Measurements from ENCODE around the gene SDK1.

The SDK1 gene

DNA sequence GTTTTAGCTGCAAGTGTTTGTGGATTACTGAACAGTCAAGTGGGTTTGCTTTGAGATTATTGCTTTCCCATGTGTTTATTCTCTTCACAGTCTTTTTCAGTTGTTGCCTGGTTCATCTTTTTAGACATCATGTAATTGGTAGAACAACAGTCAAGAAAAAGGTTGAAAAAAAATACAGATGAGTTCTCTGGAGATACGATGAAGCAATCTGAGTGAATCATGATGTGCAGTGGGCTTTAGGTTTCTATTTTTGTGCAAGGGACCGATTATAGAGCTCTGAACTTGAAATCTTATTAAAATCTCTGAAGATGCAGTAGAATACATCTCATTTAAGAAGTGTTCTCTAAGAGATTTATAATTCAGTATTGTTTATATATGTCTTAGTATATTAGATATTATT is 145.7 kb downstream of the SDK1 start:
- in situ Hi-C loops (cut with MboI; ENCODE audit: low pct_unique_long_range_greater_than_20kb, low sequenced_read_pairs, unreplicated experiment): no loop called here
- TF ChIP-seq, protein P1, sequence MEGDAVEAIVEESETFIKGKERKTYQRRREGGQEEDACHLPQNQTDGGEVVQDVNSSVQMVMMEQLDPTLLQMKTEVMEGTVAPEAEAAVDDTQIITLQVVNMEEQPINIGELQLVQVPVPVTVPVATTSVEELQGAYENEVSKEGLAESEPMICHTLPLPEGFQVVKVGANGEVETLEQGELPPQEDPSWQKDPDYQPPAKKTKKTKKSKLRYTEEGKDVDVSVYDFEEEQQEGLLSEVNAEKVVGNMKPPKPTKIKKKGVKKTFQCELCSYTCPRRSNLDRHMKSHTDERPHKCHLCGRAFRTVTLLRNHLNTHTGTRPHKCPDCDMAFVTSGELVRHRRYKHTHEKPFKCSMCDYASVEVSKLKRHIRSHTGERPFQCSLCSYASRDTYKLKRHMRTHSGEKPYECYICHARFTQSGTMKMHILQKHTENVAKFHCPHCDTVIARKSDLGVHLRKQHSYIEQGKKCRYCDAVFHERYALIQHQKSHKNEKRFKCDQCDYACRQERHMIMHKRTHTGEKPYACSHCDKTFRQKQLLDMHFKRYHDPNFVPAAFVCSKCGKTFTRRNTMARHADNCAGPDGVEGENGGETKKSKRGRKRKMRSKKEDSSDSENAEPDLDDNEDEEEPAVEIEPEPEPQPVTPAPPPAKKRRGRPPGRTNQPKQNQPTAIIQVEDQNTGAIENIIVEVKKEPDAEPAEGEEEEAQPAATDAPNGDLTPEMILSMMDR (IDR thresholded peaks at IDR 0.05; ENCODE audit: extremely low read depth, insufficient read depth, missing control alignments): no peak

DNA sequence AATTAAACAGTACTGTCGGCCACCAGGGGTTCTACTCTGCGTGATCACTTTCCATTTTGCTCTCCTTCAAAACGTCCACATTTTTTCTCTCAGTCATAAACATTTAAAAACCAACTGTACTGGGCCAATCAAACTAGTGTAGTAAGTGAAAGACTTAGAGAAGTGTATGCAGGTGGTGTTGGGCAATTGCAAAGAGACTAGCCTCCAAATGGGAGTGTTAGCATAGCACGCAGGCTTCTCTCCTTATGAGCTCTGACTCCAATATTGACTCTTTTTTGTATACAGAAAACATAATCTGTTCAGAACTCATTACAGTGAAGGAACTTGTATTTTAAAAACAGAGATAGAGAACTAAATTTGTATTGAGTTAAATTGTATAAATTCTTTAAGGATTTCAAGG is 150.6 kb downstream of the SDK1 start:
- in situ Hi-C loops (cut with MboI; ENCODE audit: low pct_unique_long_range_greater_than_20kb, low sequenced_read_pairs, unreplicated experiment): no loop called here
- TF ChIP-seq, protein P1 (IDR thresholded peaks at IDR 0.05; ENCODE audit: extremely low read depth, insufficient read depth, missing control alignments): no peak
- no peak for DNase-seq (ENCODE audit: low spot score)

More for the DNA sequence above, 145.7 kb downstream of the SDK1 start:
- DNase-seq (ENCODE audit: low spot score): no peak

DNA sequence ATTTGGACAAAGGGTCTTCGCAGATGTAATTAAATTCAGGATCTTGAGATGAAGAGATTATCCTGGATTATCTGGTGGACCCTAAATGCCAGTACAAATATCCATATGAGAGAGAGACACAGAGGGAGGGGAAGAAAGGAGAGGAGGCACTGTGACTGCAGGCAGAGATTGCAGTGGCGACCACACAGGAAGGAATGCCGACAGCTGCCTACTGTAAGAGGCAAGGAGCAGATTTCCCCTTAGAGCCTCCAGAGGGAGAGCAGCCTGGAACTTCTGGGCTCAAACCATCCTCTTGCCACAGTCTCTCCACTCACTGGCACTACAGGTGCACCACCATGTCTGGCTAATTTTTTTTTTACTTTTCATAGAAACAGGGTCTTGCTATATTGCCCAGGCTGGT is 152.3 kb downstream of the SDK1 start:
- TF ChIP-seq, protein P1 (IDR thresholded peaks at IDR 0.05; ENCODE audit: extremely low read depth, insufficient read depth, missing control alignments): no peak
- in situ Hi-C loops (cut with MboI; ENCODE audit: low pct_unique_long_range_greater_than_20kb, low sequenced_read_pairs, unreplicated experiment): no loop called here
- no peak for DNase-seq (ENCODE audit: low spot score)

DNA sequence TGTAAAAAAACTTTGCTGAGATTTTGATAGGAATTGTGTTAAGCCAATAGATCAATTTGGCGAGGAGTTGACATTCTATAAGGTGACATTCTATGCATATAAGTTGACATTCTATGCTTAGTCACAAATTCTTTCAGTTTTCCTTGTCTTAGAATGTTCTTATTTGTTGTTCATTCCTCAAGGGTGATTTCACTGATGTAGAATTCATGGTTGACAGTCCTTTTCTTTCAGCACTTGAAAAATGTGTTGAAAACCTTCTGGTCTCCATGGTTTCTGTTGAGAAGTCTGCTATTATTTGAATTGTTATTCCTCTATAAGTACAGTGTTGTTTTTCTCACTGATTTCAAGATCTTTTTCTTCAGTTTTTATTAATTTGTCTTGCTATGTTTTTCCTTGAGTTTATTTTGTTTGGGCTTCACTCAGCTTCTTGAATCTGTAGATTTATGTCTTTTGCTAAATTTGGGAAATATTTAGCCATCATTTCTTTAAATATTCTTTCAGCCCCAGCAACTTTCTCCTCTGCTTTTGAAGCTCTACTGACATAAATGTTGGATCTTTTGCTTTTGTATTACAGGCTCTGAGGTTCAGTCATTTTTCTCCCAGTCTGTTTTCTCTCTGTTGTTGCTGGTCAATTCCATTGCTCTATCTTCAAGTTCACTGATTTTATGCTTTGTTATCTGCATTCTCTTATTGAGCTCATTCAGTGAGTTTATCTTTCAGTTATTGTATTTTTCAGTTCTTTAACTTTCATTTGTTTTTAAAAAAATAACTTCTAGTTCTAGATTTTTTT is 154.9 kb downstream of the SDK1 start:
- TF ChIP-seq, protein P1 (IDR thresholded peaks at IDR 0.05; ENCODE audit: extremely low read depth, insufficient read depth, missing control alignments): no peak
- no peak for DNase-seq (ENCODE audit: low spot score)
- in situ Hi-C loops (cut with MboI; ENCODE audit: low pct_unique_long_range_greater_than_20kb, low sequenced_read_pairs, unreplicated experiment): no loop called here

DNA sequence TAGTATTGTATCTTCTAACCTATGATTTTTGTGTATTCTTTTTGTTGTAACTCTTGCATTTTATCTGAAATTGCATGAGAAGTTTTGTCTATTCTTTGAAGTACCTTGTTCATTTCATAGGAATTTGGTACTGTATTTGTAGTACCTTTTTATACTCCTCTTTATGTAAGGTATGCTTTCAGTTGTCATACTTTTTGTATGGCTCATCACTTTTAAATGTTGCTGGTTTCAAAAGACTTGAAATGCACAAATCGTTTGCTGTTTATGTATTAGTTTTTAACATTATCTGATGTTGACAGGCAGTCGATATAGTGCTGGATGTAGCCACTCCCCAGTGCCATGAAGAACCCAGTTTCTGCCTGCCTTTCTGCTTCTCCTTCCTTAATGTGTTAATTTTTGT is 158.1 kb downstream of the SDK1 start:
- in situ Hi-C loops (cut with MboI; ENCODE audit: low pct_unique_long_range_greater_than_20kb, low sequenced_read_pairs, unreplicated experiment): no loop called here
- TF ChIP-seq, protein P1 (IDR thresholded peaks at IDR 0.05; ENCODE audit: extremely low read depth, insufficient read depth, missing control alignments): no peak
- DNase-seq (ENCODE audit: low spot score): no peak

DNA sequence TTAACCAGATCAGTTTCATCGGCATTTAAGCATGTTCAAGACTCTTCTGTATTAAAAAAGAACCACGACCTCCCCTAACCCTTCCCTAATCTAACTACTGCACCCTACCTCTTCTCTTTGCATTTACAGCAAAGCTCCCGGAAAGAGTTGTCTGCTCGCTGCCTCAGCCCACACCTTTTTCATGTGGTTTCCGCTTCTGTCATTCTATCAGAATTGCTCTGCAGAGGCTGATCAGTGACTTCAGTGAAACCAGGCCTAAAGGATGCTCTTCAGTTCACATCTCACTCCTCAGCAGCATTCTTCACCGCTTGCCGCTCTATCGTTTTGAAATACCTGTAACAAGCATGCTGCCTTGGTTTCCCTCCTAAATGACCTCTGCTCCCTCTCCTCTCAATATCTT is 160.9 kb downstream of the SDK1 start:
- no peak for DNase-seq (ENCODE audit: low spot score)
- TF ChIP-seq, protein P1 (IDR thresholded peaks at IDR 0.05; ENCODE audit: extremely low read depth, insufficient read depth, missing control alignments): no peak
- in situ Hi-C loops (cut with MboI; ENCODE audit: low pct_unique_long_range_greater_than_20kb, low sequenced_read_pairs, unreplicated experiment): no loop called here
